HepG2 (cell line): ENCODE data around the gene HNRNPA1. TPM values are rescaled to one million over a fixed set of nuclear protein-coding genes. Genes with fewer than 3 reads are reported as not detected.

Experiments used
- ATAC-seq: fragments of 200-7000 bp; cut with Tn5 transposase; 3 replicates; pipeline ENCODE4 v1.9.1; 2020; ENCODE audit warnings: mild to moderate bottlenecking, moderate library complexity
- BruUV-seq: library from RNA; stranded (reverse); fragments of 400-500 nt; replicated peaks from 2 replicates; lab custom pipeline; 2021; lab: Mats Ljungman, UMichigan
- CTCF ChIA-PET: fragments of 300-600 bp; formaldehyde crosslinking; extraction: SDS; loops from one replicate; lab custom pipeline; 2021; ENCODE audit warnings: low total read pairs, inconsistent platforms, low intra/inter-chr PET ratio; lab: Yijun Ruan, JAX
- POLR2A ChIA-PET: fragments of 350-600 bp; sonication (Branson Sonifier 250); formaldehyde crosslinking; loops from one replicate; lab custom pipeline; 2020; ENCODE audit warnings: antibody characterized with exemption, inconsistent platforms; lab: Yijun Ruan, JAX
- DNase-seq: peaks from one replicate; pipeline ENCODE4 v3.0.0-alpha.2; 2015; ENCODE audit warnings: low spot score
- FAIRE-seq: peaks from 3 replicates; lab custom pipeline; 2011; peaks lifted over from hg19 to GRCh38; lab: Jason Lieb, UNC
- H2AFZ ChIP-seq: one replicate; pipeline ENCODE4 v1.6.1; 2011; ENCODE audit warnings: low read length, inconsistent platforms
- H3K27ac ChIP-seq: fragments of 300-600 bp; 3 replicates; pipeline ENCODE4 v1.8.0; 2011; ENCODE audit warnings: mixed run types, mild to moderate bottlenecking, mixed read lengths, low read length, inconsistent platforms; ENCODE audit not compliant: insufficient read depth; ENCODE audit errors: extremely low read length
- H3K27me3 ChIP-seq, 2 experiments: fragments of 200-600 bp in 1 of 2; 2 replicates in 1 of 2; 3 replicates in 1 of 2; pipeline versions ENCODE4 v1.6.0 to v1.8.0; 2011; ENCODE audit warnings: low read length in 2 of 2, mild to moderate bottlenecking in 2 of 2, moderate library complexity in 2 of 2, inconsistent platforms in 1 of 2; ENCODE audit not compliant: insufficient read depth in 2 of 2, control insufficient read depth in 1 of 2
- H3K36me3 ChIP-seq, 2 experiments: fragments of 200-600 bp in 1 of 2; replicated peaks in 1 of 2; 2 replicates in 1 of 2; 3 replicates in 1 of 2; pipeline versions ENCODE4 v1.5.1 to v1.8.0; 2011; ENCODE audit warnings: low read length in 2 of 2, inconsistent platforms in 1 of 2; ENCODE audit not compliant: insufficient read depth in 2 of 2, control insufficient read depth in 1 of 2
- H3K4me1 ChIP-seq: 2 replicates; pipeline ENCODE4 v1.5.1; 2012; ENCODE audit warnings: low read length, inconsistent platforms; ENCODE audit not compliant: insufficient read depth
- H3K4me2 ChIP-seq: 2 replicates; pipeline ENCODE4 v1.6.0; 2011; ENCODE audit warnings: low read depth, low read length, inconsistent platforms
- H3K4me3 ChIP-seq, 3 experiments: fragments of 200-600 bp in 1 of 3; sonication (generic), shearing (Covaris generic) in 1 of 3; replicated peaks in 1 of 3; 2 replicates each; pipeline ENCODE4 v1.5.1; 2011 to 2016; ENCODE audit warnings: low read length in 3 of 3, inconsistent platforms in 2 of 3, low read depth in 2 of 3, mild to moderate bottlenecking in 2 of 3, control low read depth in 1 of 3, mixed read lengths in 1 of 3; ENCODE audit not compliant: insufficient read depth in 1 of 3
- H3K79me2 ChIP-seq: one replicate; pipeline ENCODE4 v1.6.1; 2011; ENCODE audit warnings: low read length, inconsistent platforms; ENCODE audit not compliant: insufficient read depth
- H3K9ac ChIP-seq: 2 replicates; pipeline ENCODE4 v1.6.0; 2011; ENCODE audit warnings: mild to moderate bottlenecking, low read depth, low read length, inconsistent platforms; ENCODE audit not compliant: insufficient read depth
- H3K9me3 ChIP-seq: 2 replicates; pipeline ENCODE4 v1.5.1; 2012; ENCODE audit warnings: mild to moderate bottlenecking, low read length
- H4K20me1 ChIP-seq: 2 replicates; pipeline ENCODE4 v1.6.0; 2011; ENCODE audit warnings: inconsistent platforms, mild to moderate bottlenecking, low read length, moderate library complexity; ENCODE audit not compliant: insufficient read depth
- ARNT2 ChIP-seq: sonication (generic); formaldehyde crosslinking; IDR thresholded peaks from 2 replicates; pipeline ENCODE4 v1.8.0; 2022; ENCODE audit warnings: mild to moderate bottlenecking, low read depth, missing genetic modification reagents, moderate library complexity
- FOXK1 ChIP-seq: sonication (generic); formaldehyde crosslinking; IDR thresholded peaks from 2 replicates; pipeline ENCODE4 v1.4.0; 2020; ENCODE audit warnings: low read depth, missing genetic modification reagents, borderline replicate concordance
- NFYB ChIP-seq: sonication (generic); formaldehyde crosslinking; IDR thresholded peaks from 2 replicates; pipeline ENCODE4 v1.4.0; 2020; ENCODE audit warnings: missing genetic modification reagents
- NR2F2 ChIP-seq: IDR thresholded peaks from 2 replicates; pipeline ENCODE4 v1.6.1; 2012; ENCODE audit warnings: low read depth, inconsistent platforms, borderline replicate concordance
- RARA ChIP-seq: IDR thresholded peaks from 2 replicates; pipeline ENCODE4 v1.6.1; 2016; ENCODE audit warnings: missing genetic modification reagents, missing compliant biosample characterization
- ZNF24 ChIP-seq: fragments of 450-650 bp; IDR thresholded peaks from 2 replicates; pipeline ENCODE4 v1.6.1; 2017; ENCODE audit warnings: antibody characterized with exemption, mild to moderate bottlenecking
- ZNF383 ChIP-seq: sonication (generic); formaldehyde crosslinking; IDR thresholded peaks from 2 replicates; pipeline ENCODE4 v1.4.0; 2020; ENCODE audit warnings: missing genetic modification reagents, mild to moderate bottlenecking, borderline replicate concordance
- WGBS: methylation state at CpG from one replicate; pipeline ENCODE4 v1.1.6; 2017; ENCODE audit warnings: low lambda C conversion rate; 5-methylcytosine and 5-hydroxymethylcytosine counted together
- in situ Hi-C: cut with HindIII; loops from 2 replicates; pipeline ENCODE4 v1.10.0; 2017; ENCODE audit warnings: low pct_unique_long_range_greater_than_20kb; ENCODE audit not compliant: extremely low pct_ligation_motif_present
- intact Hi-C: fragments of 100-400 bp; cut with micrococcal nuclease; formaldehyde crosslinking; loops from one replicate; pipeline ENCODE4 v1.10.0; 2022; ENCODE audit not compliant: unreplicated experiment
- polyA plus RNA-seq, 8 experiments: library from polyadenylated mRNA; depleted of rRNA in 3 of 8; stranded (reverse) in 7 of 8; unstranded in 1 of 8; fragments of >200 nt; fragmentation: Illumina TruSeq in 4 of 8; extraction: Trizol in 4 of 8; gene quantifications; 2 replicates each; pipeline versions ENCODE4 v1.2.1 to v1.2.3, GENCODE V29; 2011 to 2016; ENCODE audit warnings: low read depth in 4 of 8, missing spikeins in 1 of 8, mixed read lengths in 1 of 8; ENCODE audit not compliant: insufficient read depth in 1 of 8
- total RNA-seq, 5 experiments: library from RNA; depleted of rRNA; stranded (reverse); fragments of >200 nt; fragmentation: Illumina TruSeq; extraction: Trizol; gene quantifications; 2 replicates each; pipeline ENCODE4 v1.2.3, GENCODE V29; 2016; ENCODE audit warnings: low read depth in 1 of 5
- TF ChIP-seq, protein P1 (sequence below): sonication (generic); formaldehyde crosslinking; IDR thresholded peaks from 2 replicates; pipeline ENCODE4 v1.4.0; 2020; ENCODE audit warnings: mild to moderate bottlenecking, missing genetic modification reagents
- TF ChIP-seq, protein P2 (sequence below): sonication (generic); formaldehyde crosslinking; IDR thresholded peaks from 2 replicates; pipeline ENCODE4 v1.4.0; 2020; ENCODE audit warnings: missing genetic modification reagents
- TF ChIP-seq, protein P3 (sequence below): sonication (generic); formaldehyde crosslinking; IDR thresholded peaks from 2 replicates; pipeline ENCODE4 v1.8.0; 2022; ENCODE audit warnings: missing genetic modification reagents, mild to moderate bottlenecking, moderate library complexity, borderline replicate concordance

Gene HNRNPA1
- total and polyA plus RNA-seq, 2 of the 13 experiments (the other 11 are each of a cell fraction or from before 2014, with no cell fraction given), result 535 to 1,820 TPM

DNA sequence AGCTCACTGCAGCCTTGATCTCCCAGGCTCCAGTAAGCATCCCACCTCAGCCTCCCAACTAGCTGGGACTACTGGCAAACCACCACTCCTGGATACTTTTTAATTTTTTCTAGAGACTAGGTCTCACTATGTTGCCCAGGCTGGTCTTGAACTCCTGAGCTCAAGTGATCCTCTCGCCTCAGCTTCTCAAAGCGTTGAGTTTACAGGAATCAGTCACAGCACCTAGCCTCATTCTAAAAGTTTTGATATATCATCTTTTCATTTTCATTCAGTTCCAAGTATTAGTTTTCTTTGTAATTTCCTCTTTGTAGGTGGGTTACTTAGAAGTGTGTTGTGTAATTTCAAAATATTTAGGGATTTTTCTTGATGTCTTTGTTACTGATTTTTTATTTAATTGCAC is 10.2 kb upstream of the HNRNPA1 start:
- in situ Hi-C loops (no loop called here), intact Hi-C loops (no loop called here)
- DNase-seq (no peak), FAIRE-seq (no peak), ATAC-seq (no peak)
- peaks cover 3% of the 10 kb centered on the region for H3K79me2 ChIP-seq
- ChIA-PET POLR2A (interaction anchor here (1.2 to 1.5 kb wide), 2 partner anchors 10 to 89 kb away, joined by 4 read pairs; partner anchors contain the start of genes CBX5 and HNRNPA1), CTCF (no interaction called here)
- H3K4me3 ChIP-seq, result no peak overlapping the region
- no peak overlapping the region for H2AFZ ChIP-seq
- no peak overlapping the region for H3K27ac ChIP-seq
- H3K4me1 ChIP-seq, result peaks cover 13% of the 10 kb centered on the region
- BruUV-seq, result no TSS peak
- H4K20me1 ChIP-seq, result no peaks in the 10 kb centered on the region
- no peak overlapping the region for H3K9ac ChIP-seq
- 0 out of 5 replicates have a peak, but pooled peaks cover 0 to 11% of the 10 kb centered on the region in 2 experiments for H3K36me3 ChIP-seq
- H3K4me2 ChIP-seq, result no peak overlapping the region
- 98% methylated on average over 2 of the region's 2 CpGs for WGBS
- no peaks in the 10 kb centered on the region for H3K27me3 ChIP-seq
- H3K9me3 ChIP-seq, result no peaks in the 10 kb centered on the region
- TF ChIP-seq ZNF383 (CRISPR knock-in tag), result no peak
- TF ChIP-seq, protein P1, sequence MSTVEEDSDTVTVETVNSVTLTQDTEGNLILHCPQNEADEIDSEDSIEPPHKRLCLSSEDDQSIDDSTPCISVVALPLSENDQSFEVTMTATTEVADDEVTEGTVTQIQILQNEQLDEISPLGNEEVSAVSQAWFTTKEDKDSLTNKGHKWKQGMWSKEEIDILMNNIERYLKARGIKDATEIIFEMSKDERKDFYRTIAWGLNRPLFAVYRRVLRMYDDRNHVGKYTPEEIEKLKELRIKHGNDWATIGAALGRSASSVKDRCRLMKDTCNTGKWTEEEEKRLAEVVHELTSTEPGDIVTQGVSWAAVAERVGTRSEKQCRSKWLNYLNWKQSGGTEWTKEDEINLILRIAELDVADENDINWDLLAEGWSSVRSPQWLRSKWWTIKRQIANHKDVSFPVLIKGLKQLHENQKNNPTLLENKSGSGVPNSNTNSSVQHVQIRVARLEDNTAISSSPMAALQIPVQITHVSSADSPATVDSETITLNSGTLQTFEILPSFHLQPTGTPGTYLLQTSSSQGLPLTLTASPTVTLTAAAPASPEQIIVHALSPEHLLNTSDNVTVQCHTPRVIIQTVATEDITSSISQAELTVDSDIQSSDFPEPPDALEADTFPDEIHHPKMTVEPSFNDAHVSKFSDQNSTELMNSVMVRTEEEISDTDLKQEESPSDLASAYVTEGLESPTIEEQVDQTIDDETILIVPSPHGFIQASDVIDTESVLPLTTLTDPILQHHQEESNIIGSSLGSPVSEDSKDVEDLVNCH (CRISPR knock-in tag), result no peak
- no peak for TF ChIP-seq NFYB (CRISPR knock-in tag)
- no peak for TF ChIP-seq NR2F2
- TF ChIP-seq, protein P2, sequence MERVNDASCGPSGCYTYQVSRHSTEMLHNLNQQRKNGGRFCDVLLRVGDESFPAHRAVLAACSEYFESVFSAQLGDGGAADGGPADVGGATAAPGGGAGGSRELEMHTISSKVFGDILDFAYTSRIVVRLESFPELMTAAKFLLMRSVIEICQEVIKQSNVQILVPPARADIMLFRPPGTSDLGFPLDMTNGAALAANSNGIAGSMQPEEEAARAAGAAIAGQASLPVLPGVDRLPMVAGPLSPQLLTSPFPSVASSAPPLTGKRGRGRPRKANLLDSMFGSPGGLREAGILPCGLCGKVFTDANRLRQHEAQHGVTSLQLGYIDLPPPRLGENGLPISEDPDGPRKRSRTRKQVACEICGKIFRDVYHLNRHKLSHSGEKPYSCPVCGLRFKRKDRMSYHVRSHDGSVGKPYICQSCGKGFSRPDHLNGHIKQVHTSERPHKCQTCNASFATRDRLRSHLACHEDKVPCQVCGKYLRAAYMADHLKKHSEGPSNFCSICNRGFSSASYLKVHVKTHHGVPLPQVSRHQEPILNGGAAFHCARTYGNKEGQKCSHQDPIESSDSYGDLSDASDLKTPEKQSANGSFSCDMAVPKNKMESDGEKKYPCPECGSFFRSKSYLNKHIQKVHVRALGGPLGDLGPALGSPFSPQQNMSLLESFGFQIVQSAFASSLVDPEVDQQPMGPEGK (CRISPR knock-in tag), result no peak
- TF ChIP-seq RARA (CRISPR knock-in tag), result no peak
- TF ChIP-seq, protein P3, sequence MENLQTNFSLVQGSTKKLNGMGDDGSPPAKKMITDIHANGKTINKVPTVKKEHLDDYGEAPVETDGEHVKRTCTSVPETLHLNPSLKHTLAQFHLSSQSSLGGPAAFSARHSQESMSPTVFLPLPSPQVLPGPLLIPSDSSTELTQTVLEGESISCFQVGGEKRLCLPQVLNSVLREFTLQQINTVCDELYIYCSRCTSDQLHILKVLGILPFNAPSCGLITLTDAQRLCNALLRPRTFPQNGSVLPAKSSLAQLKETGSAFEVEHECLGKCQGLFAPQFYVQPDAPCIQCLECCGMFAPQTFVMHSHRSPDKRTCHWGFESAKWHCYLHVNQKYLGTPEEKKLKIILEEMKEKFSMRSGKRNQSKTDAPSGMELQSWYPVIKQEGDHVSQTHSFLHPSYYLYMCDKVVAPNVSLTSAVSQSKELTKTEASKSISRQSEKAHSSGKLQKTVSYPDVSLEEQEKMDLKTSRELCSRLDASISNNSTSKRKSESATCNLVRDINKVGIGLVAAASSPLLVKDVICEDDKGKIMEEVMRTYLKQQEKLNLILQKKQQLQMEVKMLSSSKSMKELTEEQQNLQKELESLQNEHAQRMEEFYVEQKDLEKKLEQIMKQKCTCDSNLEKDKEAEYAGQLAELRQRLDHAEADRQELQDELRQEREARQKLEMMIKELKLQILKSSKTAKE (CRISPR knock-in tag), result no peak
- TF ChIP-seq ZNF24, result no peak
- no peak for TF ChIP-seq ARNT2 (CRISPR knock-in tag)
- no peak for TF ChIP-seq FOXK1 (CRISPR knock-in tag)
